Fibroblast of skin of left biceps (primary cell): ENCODE results near the gene RNASE1.

Experiments used
- DNase-seq, 2 experiments: peaks; one replicate each; pipeline ENCODE4 v3.0.0-alpha.2; 2013; ENCODE audit warnings: low read depth in 2 of 2

The RNASE1 gene

DNA sequence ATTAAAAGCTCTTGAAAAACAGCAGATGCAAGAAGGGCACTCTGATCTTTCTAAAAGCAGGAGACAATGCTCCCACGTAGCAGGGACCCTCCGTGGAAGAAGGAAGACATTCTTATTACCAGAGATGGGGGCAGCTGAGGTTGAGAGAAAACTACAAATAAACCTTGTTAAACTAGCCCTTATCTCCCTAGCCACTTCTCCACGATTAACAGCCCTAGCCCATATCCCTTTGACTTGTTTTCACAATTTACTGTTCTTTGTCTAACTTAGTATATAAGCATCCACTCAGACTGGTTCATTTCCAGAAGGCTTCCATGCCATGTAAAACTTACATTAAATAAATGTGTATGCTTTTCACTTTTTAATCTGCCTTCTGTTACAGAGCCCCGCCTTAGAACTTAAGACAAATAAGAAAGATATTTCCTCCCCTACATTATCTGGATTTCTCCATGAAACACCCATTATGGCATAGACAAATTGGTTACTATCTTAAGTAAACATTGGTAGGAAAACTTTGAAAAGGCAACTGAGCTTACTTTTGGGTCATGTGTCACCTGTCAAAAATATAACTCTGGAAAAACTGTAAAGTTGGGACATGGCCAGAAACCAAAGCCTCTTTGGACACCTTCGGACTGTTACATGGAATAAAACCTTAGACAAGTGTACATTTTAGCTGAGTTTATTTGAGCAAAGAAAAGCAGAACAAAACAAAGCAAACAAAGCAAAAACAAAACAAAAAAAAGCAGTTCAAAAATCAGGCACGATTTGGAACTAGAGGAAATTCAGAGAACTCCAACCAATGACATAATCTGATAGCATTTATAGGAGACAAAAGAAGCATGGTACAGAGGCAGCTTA, 4.9 kb upstream of the RNASE1 start:
- DNase-seq: no peak

DNA sequence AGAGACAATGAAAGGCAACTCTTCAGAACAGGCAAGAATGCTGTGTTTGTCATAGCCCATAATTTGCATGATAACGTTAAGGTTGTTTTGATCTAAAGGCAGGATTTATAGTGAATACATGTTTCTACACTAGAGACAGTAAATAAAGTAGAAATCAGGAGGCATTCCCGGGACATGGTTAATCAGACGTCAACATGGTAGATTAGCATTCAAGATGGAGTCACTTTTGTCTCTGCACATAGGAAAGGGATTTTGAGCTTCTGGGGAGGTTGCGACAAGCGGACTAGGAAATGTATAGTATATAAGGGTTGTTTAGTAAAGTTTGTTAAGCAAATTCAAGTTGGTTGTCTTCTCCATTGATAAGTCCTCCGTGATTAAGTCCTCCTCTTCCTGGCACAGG, 2.8 kb upstream of the RNASE1 start:
- DNase-seq: no peak

DNA sequence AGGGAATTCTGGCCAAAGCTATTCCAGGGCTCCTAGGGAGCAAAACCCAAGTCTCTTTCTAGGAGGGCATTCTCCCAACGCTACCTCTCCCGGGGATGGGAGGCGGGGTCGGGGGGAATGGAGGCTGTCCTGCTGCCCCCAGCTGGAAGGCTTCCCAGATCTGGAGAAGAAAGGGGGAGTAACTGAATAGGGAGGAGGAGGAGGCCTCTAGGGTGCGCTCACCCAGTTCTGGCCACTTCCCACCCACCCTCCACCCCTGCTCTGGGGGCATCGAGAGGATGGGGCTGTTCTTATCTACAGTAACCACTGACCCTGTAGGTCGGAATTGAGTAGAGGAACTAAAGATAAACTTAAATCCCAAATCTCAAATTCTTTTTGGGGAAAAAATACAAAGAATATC, 579 bp upstream of the RNASE1 start:
- no peak for DNase-seq

DNA sequence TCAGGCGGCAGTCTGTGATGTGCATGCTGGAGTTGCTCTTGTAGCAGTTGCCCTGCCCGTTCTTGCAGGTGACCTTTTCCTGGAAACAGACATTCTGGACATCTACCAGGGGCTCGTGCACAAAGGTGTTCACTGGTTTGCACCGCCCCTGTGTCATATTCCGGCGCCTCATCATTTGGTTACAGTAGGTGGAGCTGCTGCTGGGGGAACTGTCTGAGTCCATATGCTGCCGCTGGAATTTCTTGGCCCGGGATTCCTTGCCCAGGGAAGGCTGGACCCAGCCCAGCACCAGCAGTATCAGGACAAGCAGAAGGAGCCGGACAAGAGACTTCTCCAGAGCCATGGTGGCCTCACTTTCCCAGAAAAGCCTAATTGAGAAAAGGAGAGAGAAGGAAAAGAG, 918 bp downstream of the RNASE1 start:
- DNase-seq: no peak

DNA sequence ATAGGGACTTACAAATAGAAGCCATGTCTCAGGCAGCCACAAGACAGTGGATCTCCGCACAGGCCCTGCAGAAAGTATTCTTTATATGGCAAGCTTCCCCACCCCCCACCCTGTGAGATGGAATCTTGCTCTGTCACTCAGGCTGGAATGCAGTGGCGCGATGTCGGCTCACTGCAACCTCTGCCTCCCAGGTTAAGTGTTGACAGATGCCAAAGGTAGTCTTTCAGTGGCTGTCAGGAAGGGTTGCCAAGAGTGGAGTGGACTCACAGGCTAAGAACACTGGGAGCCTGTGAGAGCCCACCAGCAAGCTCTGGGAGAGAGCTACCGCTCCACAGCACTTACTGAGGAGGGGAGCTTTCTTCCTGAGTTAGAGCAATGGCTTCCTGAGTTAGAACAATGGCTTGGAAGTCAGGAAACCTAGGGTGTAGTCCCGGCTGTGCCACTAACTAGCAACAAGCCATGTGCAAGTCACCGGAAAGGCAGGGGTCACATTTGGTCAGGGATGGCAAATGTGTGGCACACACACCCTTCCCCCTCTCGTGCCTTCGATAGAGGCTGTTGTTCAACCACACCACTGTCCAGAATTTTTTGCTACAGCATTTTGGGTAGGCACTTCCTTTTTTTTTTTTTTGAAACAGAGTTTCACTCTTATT, 2.6 kb downstream of the RNASE1 start:
- DNase-seq: no peak

DNA sequence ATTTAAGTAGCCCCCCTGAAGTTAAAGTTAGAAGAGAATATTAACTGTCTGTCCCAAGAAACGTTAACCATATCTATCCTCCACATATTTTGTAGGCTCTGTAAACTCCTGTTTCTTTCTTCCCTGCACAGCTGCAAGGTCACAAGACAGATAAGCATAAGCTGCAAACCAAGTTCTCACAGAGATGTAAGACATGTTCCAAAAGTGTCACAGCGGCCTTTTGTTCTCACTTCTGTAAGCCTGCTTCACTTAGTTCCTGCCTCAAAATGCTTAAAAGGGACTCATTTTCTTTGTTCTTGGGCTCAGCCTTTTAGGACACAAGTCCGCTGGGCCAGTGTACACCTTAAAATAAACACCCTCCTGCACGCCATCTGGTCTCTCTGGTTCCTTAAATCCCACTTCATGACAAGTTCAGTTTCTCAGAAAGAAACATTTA, 3.2 kb downstream of the RNASE1 start:
- no peak for DNase-seq

DNA sequence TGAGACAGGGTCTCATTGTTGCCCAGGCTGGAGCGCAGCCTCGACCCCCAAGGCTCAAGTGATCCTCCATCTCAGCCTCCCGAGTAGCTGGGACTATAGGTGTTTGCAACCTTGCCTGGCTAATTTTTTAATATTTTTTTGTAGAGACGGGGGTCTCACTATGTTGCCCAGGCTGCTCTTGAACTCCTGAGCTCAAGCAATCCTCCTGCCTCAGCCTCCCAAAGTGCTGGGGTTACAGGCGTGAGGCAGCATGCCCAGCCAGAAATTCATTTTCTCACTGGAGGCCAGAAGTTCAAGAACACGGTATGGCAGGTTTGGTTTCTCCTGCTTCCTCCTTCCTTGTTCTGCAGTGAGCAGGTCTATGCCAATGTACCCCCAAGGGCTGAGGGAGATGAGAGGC, 3.7 kb downstream of the RNASE1 start:
- DNase-seq: no peak

DNA sequence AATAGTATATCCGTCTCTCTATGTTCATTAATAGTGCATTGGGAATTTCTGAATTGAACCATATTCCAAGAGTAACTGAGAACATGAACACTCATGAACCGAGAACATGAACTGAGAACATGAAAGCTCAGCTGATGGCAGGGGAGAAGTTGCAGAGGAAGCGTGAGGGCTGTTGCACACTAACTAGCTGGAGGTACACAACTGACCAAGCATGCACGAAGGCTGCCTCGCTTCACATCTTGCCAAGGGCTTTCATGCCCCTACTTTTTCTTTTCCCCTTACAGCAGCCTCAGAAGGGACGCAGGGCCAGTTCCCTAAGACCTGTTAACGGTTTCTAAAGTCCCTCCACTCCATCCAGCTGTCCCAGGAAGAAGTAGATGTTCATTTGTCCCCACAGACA, 4.3 kb downstream of the RNASE1 start:
- DNase-seq: no peak

DNA sequence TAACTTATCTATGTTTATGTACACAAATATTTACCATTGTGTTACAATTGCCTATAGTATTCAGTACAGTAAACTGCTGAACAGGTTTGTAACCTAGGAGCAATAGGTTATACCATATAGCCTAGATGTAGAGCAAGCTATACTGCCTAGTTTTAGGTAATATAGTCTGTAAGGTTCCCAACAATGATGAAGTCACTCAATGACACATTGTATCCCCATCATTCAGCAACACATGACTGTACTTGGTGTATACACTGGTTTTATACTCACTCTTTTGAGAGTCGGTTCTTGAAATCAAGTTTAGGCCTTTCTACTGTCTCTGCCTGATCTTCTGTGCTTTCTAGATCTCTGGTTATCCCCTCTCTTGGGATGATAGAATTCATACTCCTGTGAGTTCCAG, 5.5 kb downstream of the RNASE1 start:
- DNase-seq: no peak

DNA sequence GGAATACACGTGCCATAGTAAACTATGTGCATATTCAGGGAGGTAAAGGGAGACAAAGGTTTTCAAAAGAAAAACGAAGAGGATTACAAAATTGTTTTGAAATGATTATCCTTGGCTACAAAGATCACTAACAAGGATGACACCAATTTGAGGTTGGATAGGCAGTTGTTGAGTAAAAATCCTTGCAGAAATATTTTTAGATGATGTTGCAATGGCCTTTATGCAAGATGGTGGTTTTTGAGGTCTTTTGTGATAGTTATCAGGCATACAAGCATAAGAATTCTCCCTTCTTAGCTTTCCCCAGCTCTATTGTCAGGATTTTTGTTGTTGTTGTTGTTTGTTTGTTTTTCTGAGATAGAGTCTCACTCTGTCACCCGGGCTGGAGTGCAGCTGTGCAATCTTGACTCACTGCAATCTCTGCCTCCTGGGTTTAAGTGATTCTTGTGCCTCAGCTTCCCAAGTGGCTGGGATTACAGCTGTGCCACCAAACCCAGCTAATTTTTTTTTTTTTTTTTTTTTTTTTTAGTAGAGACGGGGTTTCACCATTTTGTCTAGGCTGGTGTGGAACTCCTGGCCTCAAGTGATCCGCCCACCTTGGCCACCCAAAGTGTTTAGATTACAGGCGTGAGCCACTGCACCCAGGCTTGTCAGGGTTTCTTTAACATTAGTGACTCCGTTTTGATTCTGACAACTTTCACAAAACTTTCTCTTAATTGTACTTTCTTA, 7.8 kb downstream of the RNASE1 start:
- no peak for DNase-seq

DNA sequence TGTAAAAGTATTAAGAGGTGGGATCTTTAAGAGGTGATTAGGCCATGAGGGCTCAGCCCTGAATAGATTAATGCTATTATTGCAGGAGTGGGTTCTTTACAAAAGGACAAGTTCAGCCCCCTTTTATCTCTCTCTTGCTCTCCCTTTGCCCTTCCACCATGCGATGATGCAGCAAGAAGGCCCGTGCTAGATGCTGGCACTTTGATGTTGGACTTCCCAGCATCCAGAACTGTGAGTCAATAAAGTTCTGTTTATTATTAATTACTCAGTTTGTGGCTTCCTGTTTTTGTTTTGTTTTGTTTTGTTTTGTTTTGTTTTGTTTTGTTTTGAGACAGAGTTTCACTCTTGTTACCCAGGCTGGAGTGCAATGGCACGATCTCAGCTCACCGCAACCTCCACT, 10.1 kb downstream of the RNASE1 start:
- no peak for DNase-seq

DNA sequence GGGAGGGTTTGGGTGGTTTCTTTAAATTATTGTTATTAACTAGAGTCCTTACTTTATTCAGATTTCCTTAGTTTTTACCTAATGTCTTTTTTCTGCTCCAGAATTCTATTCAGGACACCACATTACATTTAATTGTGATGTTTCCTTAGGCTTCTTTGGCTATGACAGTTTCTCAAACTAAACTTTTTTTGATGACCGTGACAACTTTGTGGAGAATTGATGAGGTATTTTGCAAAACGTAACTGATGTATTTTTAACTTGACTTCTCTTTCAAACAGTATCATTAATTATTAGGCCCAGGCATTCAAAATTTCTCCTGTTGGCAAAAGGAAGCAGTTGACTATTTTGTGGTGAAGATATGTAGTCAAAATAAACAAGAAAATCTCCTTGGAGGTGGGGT, 11.0 kb downstream of the RNASE1 start:
- no peak for DNase-seq

DNA sequence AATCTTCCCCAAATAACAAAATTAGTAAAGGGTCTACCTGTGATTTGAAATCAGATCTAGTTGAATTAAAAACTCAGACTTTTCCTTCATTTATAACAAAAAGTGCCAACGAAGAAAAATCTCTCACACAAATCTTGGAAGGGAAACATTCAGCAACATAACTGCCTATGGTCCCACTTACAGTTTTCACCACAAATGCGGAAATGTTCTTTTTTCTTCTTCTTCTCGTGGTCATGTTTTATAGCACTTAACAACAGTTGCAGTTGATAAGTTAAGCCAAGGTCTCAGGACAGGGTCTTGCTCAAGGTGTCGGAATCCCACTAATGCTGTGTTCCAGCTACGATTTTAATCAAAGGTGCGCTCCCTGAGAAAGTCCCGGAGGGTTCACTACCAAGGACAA, 11.5 kb downstream of the RNASE1 start:
- DNase-seq: no peak

DNA sequence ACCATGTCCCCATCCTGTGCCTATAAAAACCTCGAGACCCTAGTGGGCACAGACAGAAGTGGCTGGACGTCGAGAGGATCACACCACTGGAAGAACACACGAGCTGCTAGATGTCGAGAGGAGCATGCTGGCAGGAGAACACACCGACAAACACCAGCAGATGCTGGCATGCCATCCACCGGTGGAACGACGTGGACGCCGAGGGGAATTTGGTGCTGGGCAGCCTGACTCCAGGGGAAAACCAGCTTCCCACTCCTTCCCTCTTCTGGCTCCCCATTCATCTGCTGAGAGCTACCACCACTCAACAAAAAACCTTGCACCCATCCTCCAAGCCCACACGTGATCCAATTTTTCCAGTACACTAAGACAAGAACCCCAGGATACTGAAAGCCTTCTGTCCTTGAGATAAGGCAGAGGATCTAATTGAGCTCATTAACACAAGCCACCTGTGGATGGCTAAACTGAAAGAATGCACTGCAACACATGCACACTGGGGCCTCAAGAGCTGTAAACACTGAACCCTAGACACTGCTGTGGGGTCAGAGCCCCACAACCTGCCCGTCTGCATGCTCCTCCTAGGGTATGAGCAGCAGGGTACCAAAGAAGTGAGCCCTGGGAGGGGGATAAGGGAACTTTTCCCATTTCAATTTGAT, 12.1 kb downstream of the RNASE1 start:
- DNase-seq: no peak

DNA sequence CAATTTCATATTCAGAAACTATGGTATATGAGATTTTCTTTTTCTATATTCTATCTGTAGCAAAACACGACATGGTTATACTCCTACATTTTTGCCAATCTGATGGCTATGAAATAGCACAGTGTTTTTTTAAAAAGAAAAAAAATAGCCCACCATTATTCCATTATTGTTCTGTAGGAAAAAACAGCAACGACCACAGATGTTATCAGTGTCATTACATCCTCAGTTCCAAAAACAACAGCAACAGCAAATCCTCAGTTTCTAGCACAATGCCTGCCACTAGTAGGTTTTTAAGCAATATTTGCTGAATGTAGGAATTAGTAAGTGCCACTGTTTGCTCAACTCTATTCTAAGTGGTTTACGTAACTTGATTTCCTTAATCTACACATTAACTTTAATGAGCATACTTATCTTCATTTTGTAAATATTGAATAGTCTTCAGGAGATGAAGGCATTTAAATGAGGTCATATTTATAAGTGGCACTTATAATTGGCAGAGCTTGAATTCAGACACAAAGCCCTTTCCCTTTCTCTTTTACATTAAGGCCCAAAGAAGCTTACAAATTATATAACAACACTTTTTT, 13.3 kb downstream of the RNASE1 start:
- DNase-seq: no peak

DNA sequence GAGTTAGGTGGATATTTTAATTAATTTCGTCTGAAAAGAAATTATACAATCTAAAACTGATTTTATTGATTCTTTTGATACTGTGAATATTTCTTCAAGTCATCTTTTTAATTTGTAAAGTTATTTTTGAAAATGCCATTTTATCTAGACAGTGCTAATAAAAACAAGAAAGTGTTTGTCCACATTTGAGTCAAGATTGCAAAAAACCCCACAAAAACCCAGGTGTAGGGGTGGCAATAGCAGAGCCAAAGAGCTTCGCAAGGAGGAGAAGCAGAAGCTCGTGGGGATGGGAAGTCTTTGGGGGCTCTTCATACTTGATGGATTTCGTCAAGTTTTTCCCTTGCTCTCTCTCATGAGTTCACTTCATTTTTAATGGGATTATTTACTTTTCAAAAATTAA, 15.6 kb downstream of the RNASE1 start:
- no peak for DNase-seq

DNA sequence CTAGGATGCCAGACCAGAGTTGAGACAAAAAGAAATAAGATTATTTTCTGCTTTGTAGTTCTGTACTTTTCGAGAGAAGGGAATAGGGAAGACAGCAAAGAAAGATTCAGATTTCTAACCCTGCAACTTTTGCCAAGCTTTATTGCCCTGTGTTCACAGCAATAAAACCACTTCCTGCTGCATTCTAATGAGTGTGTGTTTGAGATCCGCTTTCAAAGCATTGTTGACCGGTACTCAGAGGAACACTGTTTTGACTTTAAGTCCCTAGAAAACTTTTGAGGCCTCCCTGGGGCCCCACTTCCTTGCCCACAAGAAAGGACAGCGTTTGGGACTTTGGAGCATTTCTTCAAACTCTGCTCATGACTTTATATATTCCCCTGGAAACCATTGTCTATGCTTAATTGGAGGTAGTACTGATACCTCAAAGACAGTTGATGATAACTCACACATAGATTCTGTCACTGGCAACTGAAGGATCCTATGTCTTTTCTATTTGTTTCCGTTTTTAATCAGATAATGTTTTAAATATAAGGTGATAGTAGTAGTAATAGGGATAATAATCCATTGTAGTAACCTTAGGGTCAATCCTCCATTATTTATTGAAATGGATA, 20.3 kb downstream of the RNASE1 start:
- DNase-seq: no peak

DNA sequence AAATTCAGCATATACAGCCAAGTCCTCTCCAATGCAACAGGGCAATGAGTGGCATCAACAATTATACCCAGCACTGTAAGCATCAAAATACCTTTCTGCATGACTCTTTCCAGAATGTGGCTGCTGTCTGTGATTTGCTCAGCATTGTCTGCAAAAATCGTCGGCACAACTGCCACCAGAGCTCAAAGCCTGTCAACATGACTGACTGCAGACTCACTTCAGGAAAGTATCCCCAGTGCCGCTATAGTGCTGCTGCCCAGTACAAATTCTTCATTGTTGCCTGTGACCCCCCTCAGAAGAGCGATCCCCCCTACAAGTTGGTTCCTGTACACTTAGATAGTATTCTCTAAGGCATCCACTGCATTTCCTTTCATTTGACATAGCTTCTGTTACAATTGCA, 20.8 kb downstream of the RNASE1 start:
- DNase-seq: no peak

DNA sequence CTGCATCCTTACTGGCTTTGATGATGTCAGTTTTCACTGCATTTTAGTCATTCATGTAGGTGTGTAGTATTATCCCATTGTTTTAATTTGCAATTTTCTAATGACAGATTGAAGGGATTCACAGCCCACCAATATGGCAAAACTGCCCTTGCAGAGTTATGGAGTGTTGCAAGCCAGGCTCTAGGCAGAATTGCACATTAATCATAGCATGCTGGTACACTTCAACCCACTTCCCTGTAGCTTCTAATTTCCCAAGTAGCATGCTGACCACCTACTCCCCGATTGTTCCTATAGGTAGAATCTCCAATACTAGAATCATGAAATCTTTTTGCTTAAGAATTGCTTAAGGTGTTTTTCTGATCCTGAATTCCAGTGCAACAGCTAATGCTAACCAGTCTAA, 26.7 kb downstream of the RNASE1 start:
- no peak for DNase-seq

DNA sequence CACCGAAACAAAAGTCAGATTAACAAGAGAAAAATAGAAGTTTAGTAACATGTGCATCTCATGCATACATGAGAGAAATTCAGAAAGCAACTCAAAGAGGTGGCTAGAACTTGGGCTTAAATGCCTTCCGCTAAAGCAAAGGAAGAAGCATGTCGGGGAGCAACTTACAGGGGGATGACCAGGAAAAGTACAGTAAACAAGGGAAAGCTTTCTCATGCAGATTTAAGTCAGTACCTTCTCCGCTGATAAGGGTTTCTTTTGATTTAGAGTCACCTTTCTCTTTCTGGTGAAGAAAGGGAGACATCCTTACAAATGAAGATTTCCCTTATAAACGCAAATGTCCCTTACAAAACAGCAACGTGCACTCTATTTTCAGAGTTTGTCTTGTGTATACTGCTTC, 27.6 kb downstream of the RNASE1 start:
- DNase-seq: no peak

DNA sequence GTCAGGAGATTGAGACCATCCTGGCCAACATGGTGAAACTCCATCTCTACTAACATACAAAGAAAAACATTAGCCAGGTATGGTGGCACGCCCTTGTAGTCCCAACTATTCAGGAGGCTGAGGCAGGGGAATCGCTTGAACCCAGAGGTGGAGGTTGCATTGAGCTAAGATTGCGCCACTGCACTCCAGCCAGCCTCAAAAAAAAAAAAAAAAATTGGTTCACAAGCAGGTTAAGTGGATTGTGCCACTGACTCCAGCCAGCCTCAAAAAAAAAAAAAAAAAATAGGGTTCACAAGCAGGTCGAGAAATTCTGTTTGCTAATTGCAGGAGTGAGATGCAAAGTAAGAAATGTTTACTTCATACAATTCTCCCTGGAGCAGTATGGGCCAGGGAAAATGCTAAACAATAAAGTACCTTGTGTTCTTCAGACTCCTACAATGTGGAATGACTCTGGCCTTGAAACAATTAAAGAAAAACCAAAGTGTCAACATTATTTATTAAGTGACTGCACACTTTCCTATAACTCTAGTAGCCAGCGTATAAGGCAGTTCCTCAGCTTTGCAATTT, 28.3 kb downstream of the RNASE1 start:
- no peak for DNase-seq
